GF-D8 (cell line): Measurements from ENCODE around the gene PTER.

Source experiments
- DNase-seq: peaks from one replicate; lab custom pipeline; 2025; lab: John Stamatoyannopoulos, UW

The PTER gene

DNA sequence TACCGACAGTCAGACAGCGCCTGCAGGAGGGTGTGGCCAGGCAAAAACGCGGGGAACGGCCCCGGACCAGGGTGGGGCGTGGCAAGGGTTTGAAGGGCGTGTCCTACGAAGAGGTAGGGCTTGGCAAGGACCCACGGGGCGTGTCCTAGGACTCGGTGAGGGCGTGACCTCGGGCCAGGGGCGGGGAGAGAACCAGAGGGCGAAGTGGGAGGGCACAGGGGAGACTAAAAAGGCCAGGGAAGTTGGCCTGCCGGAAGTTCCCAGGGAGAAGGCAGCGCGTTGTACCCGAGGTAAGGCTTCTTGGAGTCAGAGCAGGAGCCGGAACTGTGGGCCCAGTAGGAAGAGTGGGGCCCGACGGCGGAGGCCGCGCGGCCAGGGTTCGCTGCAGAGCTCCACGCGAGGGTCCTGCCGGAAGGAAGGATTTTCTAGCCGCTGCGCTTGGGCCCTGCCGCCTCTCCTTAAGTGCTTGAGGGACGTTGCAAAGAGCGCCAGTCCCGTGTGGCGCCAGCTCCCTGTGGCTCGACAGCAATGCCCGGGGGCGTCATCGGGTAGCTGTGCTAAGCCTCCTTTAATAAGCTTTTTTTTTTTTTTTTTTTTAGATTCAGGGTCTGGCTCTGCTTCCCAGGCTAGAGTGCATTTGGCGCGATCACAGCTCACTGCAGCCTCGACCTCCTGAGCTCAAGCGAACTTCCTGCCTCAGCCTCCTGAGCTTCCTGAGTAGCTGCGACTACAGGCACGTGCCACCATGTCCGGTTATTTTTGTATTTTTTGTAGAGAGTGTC, at the start of gene PTER:
TSS of gene PTER (plus strand) at position 253 of the 782 bp plus-strand sequence. CDS start 47,375 bp downstream, outside the sequence.
- peak; percentile 90 for DNase-seq

DNA sequence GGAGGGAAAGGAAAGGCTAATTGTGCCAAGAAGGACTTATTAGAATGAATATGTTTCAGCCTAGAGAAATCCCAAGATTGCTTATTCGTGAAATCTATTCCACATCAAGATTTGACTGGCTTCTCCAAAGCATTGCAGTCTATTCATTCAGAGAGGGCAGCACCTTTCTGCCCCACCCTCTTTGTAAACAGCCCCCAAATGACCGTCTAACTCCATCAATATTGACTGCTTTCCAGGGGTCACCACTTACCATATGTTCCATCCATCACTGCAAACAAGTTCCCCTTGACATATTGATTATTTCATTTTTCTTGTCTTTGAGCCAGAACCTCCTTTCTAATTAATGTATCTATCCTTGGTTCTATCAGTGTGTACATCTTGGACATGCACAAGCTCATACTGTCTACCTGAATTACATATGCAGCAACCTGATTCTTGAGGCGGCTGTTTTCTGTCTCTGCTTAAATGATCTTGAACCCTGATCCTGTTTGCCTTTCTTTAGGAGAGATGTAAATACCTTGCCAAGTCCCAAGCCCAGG, 44.2 kb upstream of the PTER start:
- DNase-seq, result no peak

GRCh38 chr10:16393271-16393858, 43.4 kb upstream of the PTER start:
- DNase-seq, result no peak

DNA sequence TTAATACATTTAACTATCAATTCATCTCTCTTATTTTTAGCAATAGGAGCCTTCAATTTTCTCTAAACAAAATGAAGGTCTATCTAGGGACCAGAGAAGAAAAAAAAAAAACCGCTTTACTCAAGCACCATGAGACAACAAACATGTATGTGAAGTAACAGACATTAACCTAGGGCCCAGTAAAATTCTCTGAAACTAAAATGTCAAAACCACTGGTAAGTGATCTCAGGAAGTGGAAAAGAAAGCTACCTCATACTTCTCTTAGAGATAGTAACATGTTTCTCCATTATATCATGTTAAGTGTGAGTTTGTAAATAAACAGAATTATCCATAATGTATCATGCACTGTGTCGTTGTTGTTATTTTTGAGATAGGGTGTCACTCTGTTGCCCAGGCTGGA, 35.4 kb upstream of the PTER start:
- DNase-seq, result no peak

DNA sequence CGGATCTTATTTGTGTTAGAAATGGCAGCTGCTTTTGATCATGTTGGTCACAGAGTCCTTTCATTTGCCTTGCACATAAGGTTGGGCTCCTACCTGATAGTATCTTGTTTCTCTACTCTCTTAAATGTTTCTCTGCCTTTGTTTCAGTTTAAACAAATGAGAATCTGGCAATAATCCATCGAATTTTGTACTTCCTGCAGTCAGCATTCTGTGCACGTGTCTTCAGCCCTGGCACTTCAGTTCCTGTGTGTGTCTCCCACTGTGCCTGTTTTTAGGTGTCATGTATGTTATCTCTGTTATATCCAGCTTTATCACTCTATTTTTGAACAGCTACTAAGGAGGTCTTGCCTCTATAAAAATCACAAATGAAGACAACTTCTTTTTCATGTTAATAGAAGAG, 28.4 kb upstream of the PTER start:
- DNase-seq, result no peak

- DNase-seq, result no peak
Observed at GRCh38 chr10:16417341-16417740, 19.5 kb upstream of the PTER start.

DNA sequence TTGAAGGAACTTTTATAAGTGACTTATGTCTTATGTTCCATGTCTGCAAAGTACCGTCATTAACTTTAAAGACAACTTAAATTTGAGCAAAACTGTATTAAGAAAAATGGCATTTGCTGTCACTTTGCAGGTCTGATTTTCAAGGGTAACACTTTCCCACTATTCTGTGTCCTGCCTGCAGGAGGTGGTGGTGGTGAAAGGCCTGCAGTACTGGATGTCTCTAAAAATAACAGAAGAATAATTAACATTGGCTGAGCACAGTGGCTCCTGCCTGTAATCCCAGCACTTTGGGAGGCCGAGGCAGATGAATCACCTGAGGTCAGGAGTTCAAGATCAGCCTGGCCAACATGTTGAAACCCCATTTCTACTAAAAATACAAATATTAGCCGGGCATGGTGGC, 13.2 kb upstream of the PTER start:
- no peak for DNase-seq

- no peak for DNase-seq
Observed at GRCh38 chr10:16425449-16425848, 11.4 kb upstream of the PTER start.

DNA sequence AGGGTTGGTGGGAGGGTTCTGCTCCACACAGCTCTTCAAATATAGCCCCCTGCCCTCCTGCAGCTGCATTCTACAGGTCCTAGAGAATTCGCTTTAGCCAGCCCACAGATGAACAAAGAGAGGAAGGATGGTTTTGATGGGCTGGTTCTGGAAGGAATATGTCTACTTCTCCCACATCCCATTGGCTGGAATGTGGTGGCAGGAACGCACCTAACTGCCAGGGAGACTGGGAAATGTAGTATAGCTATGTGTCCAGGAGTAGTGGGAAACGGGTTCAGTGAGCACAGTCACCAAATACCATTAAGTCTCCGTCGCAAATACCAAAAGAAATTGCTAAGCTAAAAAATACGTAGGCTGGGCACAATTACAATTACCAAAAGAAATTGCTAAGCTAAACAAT, 7.3 kb upstream of the PTER start:
- DNase-seq, result no peak

DNA sequence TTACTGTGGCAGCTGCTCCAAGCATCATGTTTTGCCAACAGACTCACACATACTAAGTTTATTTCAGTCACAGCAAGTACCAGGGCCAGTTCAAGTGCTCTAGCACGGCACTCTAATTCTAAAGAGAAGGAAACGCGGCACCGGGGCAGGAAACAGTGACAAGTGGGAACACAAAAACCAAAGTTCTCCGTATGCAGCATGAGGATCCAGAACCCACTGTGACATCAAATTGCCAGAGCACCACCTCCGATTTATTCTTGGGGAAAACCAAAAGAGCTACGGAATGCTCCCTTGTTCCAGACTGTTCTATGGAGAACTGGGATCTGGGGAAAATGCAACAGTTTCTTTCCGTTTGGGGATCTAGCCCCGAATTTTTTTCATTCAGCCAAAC, 448 bp upstream of the PTER start:
- DNase-seq, result peak; percentile 15

GRCh38 chr10:16437540-16437894, 707 bp downstream of the PTER start:
- DNase-seq, result peak; percentile 29

- no peak for DNase-seq
Observed at GRCh38 chr10:16439295-16439694, 2.5 kb downstream of the PTER start.

- no peak for DNase-seq
Observed at GRCh38 chr10:16440396-16441133, 3.8 kb downstream of the PTER start.

DNA sequence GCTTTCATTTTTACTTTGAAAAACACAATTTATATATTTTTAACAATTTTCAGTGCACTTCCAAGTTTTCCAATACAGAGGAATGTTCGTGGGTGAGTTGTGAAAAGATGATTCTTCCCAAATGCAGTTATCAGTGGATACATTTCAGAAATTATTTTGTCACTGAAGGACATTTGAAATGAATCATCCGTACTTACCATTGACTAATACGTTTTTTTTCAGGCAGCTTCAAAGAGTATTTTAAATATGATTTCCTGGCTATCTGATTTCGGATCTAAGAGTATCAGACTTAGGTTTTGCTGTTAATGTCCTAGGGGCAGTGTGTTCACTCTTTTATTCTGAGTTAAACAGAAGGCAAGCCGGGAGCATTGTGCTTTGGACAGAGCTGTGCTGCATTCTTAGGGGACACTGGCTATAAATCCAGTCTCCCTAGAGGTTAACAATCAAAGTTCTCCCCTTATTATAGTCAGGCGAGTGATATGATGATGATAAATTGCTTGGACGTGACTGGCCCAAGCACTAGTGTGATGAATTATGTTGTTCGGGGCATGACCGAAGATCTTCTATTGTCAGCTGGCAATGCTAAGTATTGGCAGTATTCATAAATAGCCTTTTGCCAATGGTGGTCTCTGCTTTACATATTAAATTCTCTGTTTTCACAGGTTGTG, 4.5 kb downstream of the PTER start:
- DNase-seq, result no peak

- DNase-seq, result no peak
Observed at GRCh38 chr10:16442914-16443313, 6.1 kb downstream of the PTER start.

- no peak for DNase-seq
Observed at GRCh38 chr10:16445770-16446469, 9.1 kb downstream of the PTER start.

GRCh38 chr10:16449454-16449853, 12.6 kb downstream of the PTER start:
- no peak for DNase-seq

- DNase-seq, result no peak
Observed at GRCh38 chr10:16458166-16458955, 21.6 kb downstream of the PTER start.

GRCh38 chr10:16459423-16459939, 22.7 kb downstream of the PTER start:
- DNase-seq, result no peak

- no peak for DNase-seq
Observed at GRCh38 chr10:16466001-16466400, 29.2 kb downstream of the PTER start.

GRCh38 chr10:16470747-16471146, 33.9 kb downstream of the PTER start:
- no peak for DNase-seq
